GM18951 (cell line): ENCODE measurements around the gene MESD.

Source experiments
- POLR2A ChIP-seq: IDR thresholded peaks from 4 replicates; pipeline ENCODE4 v1.6.1; 2011; ENCODE audit warnings: mild to moderate bottlenecking; ENCODE audit not compliant: insufficient read length, insufficient read depth; ENCODE audit errors: extremely low read depth
- in situ Hi-C: fragments of 300-500 bp; cut with MboI; formaldehyde crosslinking; loops from one replicate; pipeline ENCODE4 v1.12.0; 2022; ENCODE audit warnings: low sequenced_read_pairs, mixed read lengths, inconsistent platforms; ENCODE audit not compliant: unreplicated experiment

MESD gene

GRCh38 chr15:81008312-81008711 is 18.7 kb upstream of the MESD start:
- no peak for TF ChIP-seq POLR2A
- in situ Hi-C loops: no loop called here

GRCh38 chr15:81007428-81008064 is 17.9 kb upstream of the MESD start:
- in situ Hi-C loops: no loop called here
- TF ChIP-seq POLR2A: no peak

- in situ Hi-C loops: no loop called here
- TF ChIP-seq POLR2A: no peak
These were observed 16.5 kb upstream of the MESD start for GRCh38 chr15:81006124-81006523.

- TF ChIP-seq POLR2A: no peak
- in situ Hi-C loops: no loop called here
These were observed 13.4 kb upstream of the MESD start for GRCh38 chr15:81003097-81003350.

- in situ Hi-C loops: no loop called here
These were observed 12.9 kb upstream of the MESD start for GRCh38 chr15:81002331-81003096.

GRCh38 chr15:81002009-81002330 is 12.4 kb upstream of the MESD start:
- in situ Hi-C loops: no loop called here

More at GRCh38 chr15:81002331-81003096, 12.9 kb upstream of the MESD start:
- TF ChIP-seq POLR2A: no peak

GRCh38 chr15:81001152-81002008 is 11.8 kb upstream of the MESD start:
- TF ChIP-seq POLR2A: no peak
- in situ Hi-C loops: no loop called here

More at GRCh38 chr15:81002009-81002330, 12.4 kb upstream of the MESD start:
- TF ChIP-seq POLR2A: no peak

- in situ Hi-C loops: no loop called here
- TF ChIP-seq POLR2A: peak; percentile 91
These were observed 11.1 kb upstream of the MESD start, which contains the start of gene TLNRD1 for GRCh38 chr15:81000624-81001151. TSS of gene TLNRD1 (plus strand) at chr15:81000923. CDS start at chr15:81002272, 1,349 bp downstream.

GRCh38 chr15:81000144-81000623 is 10.6 kb upstream of the MESD start:
- in situ Hi-C loops: no loop called here
- TF ChIP-seq POLR2A: no peak

- in situ Hi-C loops: no loop called here
- TF ChIP-seq POLR2A: peak; percentile 27
These were observed 10.0 kb upstream of the MESD start for GRCh38 chr15:80999623-81000036.

GRCh38 chr15:80998251-80998650 is 8.6 kb upstream of the MESD start:
- in situ Hi-C loops: no loop called here
- TF ChIP-seq POLR2A: no peak

GRCh38 chr15:80997692-80998091 is 8.1 kb upstream of the MESD start:
- no peak for TF ChIP-seq POLR2A
- in situ Hi-C loops: no loop called here

GRCh38 chr15:80996247-80996646 is 6.6 kb upstream of the MESD start:
- no peak for TF ChIP-seq POLR2A
- in situ Hi-C loops: no loop called here
